Nephron progenitor cell (in vitro differentiated cells): ENCODE results near the gene KIF5C.

ENCODE experiments used
- DNase-seq: peaks from one replicate; pipeline ENCODE4 v3.0.0; 2021
- H3K27ac Mint-ChIP-seq: 2 replicates; pipeline ENCODE4 v1.8.0; 2021; ENCODE audit warnings: mild to moderate bottlenecking, moderate library complexity, mixed read lengths
- H3K27me3 Mint-ChIP-seq: 2 replicates; pipeline ENCODE4 v1.8.0; 2021; ENCODE audit warnings: mild to moderate bottlenecking, low read depth, mixed read lengths; ENCODE audit not compliant: poor library complexity
- H3K36me3 Mint-ChIP-seq: 2 replicates; pipeline ENCODE4 v1.8.0; 2021; ENCODE audit warnings: low read depth, mixed read lengths
- H3K4me1 Mint-ChIP-seq: 2 replicates; pipeline ENCODE4 v1.8.0; 2021; ENCODE audit warnings: mixed read lengths
- H3K4me3 Mint-ChIP-seq: 2 replicates; pipeline ENCODE4 v1.8.0; 2021; ENCODE audit warnings: mild to moderate bottlenecking, moderate library complexity, mixed read lengths
- H3K9me3 Mint-ChIP-seq: 2 replicates; pipeline ENCODE4 v1.8.0; 2021; ENCODE audit warnings: mild to moderate bottlenecking, moderate library complexity, mixed read lengths
- CTCF ChIP-seq: fragments of 200-600 bp; sonication (generic); IDR thresholded peaks from 2 replicates; pipeline ENCODE4 v1.5.0; 2021; ENCODE audit warnings: antibody characterized with exemption

Gene KIF5C

GRCh38 chr2:148877403-148877740, 2.3 kb downstream of the KIF5C start:
- peaks cover 13% of the 10 kb centered on the region for H3K4me1 Mint-ChIP-seq
- no peaks in the 10 kb centered on the region for H3K36me3 Mint-ChIP-seq
- peaks cover 23% of the 10 kb centered on the region for H3K9me3 Mint-ChIP-seq
- H3K27ac Mint-ChIP-seq = no peak overlapping the region
- H3K4me3 Mint-ChIP-seq = peak overlapping the region; percentile 86
- TF ChIP-seq CTCF = no peak
- H3K27me3 Mint-ChIP-seq = peaks cover 22% of the 10 kb centered on the region
- DNase-seq = no peak

GRCh38 chr2:148880636-148881035, 5.6 kb downstream of the KIF5C start:
- TF ChIP-seq CTCF = no peak
- Mint-ChIP-seq H3K36me3 (peaks cover 4% of the 10 kb centered on the region), H3K4me1 (peaks cover 25% of the 10 kb centered on the region), H3K9me3 (peaks cover 10% of the 10 kb centered on the region), H3K27ac (no peak overlapping the region), H3K27me3 (peaks cover 4% of the 10 kb centered on the region), H3K4me3 (no peak overlapping the region)
- no peak for DNase-seq

- peaks cover 4% of the 10 kb centered on the region for H3K36me3 Mint-ChIP-seq
- no peak for TF ChIP-seq CTCF
- peaks cover 4% of the 10 kb centered on the region for H3K27me3 Mint-ChIP-seq
- H3K9me3 Mint-ChIP-seq = peaks cover 10% of the 10 kb centered on the region
- no peak for DNase-seq
- peaks cover 28% of the 10 kb centered on the region for H3K4me1 Mint-ChIP-seq
- no peak overlapping the region for H3K27ac Mint-ChIP-seq
- no peak overlapping the region for H3K4me3 Mint-ChIP-seq
Observed at GRCh38 chr2:148882051-148882450, 7.0 kb downstream of the KIF5C start.

- peaks cover 4% of the 10 kb centered on the region for H3K9me3 Mint-ChIP-seq
- peak overlapping the region; percentile 49 for H3K27ac Mint-ChIP-seq
- H3K4me1 Mint-ChIP-seq = peaks cover 42% of the 10 kb centered on the region
- TF ChIP-seq CTCF = no peak
- peaks cover 17% of the 10 kb centered on the region for H3K27me3 Mint-ChIP-seq
- H3K36me3 Mint-ChIP-seq = peaks cover 13% of the 10 kb centered on the region
- DNase-seq = no peak
- no peak overlapping the region for H3K4me3 Mint-ChIP-seq
Observed at GRCh38 chr2:148885209-148885608, 10.2 kb downstream of the KIF5C start.

GRCh38 chr2:148885988-148886387, 11.0 kb downstream of the KIF5C start:
- Mint-ChIP-seq H3K4me1 (peaks cover 42% of the 10 kb centered on the region), H3K4me3 (no peak overlapping the region), H3K27me3 (peaks cover 17% of the 10 kb centered on the region), H3K9me3 (peaks cover 8% of the 10 kb centered on the region), H3K36me3 (peaks cover 18% of the 10 kb centered on the region), H3K27ac (peak overlapping the region; percentile 32)
- TF ChIP-seq CTCF = no peak
- no peak for DNase-seq

- H3K27me3 Mint-ChIP-seq = peaks cover 17% of the 10 kb centered on the region
- peak overlapping the region; percentile 82 for H3K4me3 Mint-ChIP-seq
- peaks cover 27% of the 10 kb centered on the region for H3K36me3 Mint-ChIP-seq
- H3K9me3 Mint-ChIP-seq = peaks cover 18% of the 10 kb centered on the region
- no peak for TF ChIP-seq CTCF
- DNase-seq = no peak
- H3K4me1 Mint-ChIP-seq = peaks cover 42% of the 10 kb centered on the region
- no peak overlapping the region for H3K27ac Mint-ChIP-seq
Observed at GRCh38 chr2:148887350-148888002, 12.4 kb downstream of the KIF5C start.
